Fibroblast of lung (primary cell): Measurements from ENCODE around the gene SMARCC1.

ENCODE experiments used
- CTCF ChIP-seq, 2 donors: IDR thresholded peaks in 1 of 2; conservative IDR thresholded peaks in 1 of 2; 1 replicate in 1 of 2; 2 replicates in 1 of 2; pipeline ENCODE4 v1.5.1; 2011 to 2012; ENCODE audit warnings: low read length in 2 of 2, control low read depth in 1 of 2, inconsistent platforms in 1 of 2, low read depth in 1 of 2, mild to moderate bottlenecking in 1 of 2
- EZH2 ChIP-seq: IDR thresholded peaks from 2 replicates; pipeline ENCODE4 v1.5.1; 2012; ENCODE audit warnings: low read length, control low read depth, mild to moderate bottlenecking; ENCODE audit errors: missing control alignments

- TF ChIP-seq CTCF (conservative IDR thresholded peaks at IDR 0.05 in 1 of 2, IDR thresholded peaks at IDR 0.05 in 1 of 2; ENCODE audit: low read depth in 1 of 2, low read length in 2 of 2) (no peak), EZH2 (no peak)
Measured at GRCh38 chr3:47746264-47746663, 35.4 kb downstream of the SMARCC1 start.
